Left colon (tissue), 2 donors: Measurements from ENCODE around the gene GRIK1. TPM values are rescaled to one million over a fixed set of nuclear protein-coding genes. Genes with fewer than 3 reads are reported as not detected.

Experiments
- ATAC-seq: fragments of 200-7000 bp; cut with Tn5 transposase; one replicate; pipeline ENCODE4 v1.9.1; 2020; ENCODE audit warnings: mild to moderate bottlenecking, moderate library complexity
- DNase-seq, 2 donors: peaks; one replicate each; pipeline ENCODE4 v3.0.0-alpha.2; 2020
- intact Hi-C, 2 donors: fragments of 100-400 bp; cut with DNase I in 1 of 2; cut with micrococcal nuclease in 1 of 2; formaldehyde crosslinking; loops; one replicate each; pipeline versions ENCODE4 v1.11.2 to v1.14.0; 2022; cut with DNase I, micrococcal nuclease
- total RNA-seq, 2 donors: library from RNA; stranded (reverse); fragmentation: NEBNext Ultra II Directional; extraction: Animal tissue kit (Norgen Biotek cat#: 25700); gene quantifications; one replicate each; pipeline ENCODE4 v1.2.1, GENCODE V29; 2021
- donor health status: DM: no; HTN: no; CAD: no.
- donor health status: DM: yes; HTN: yes; CAD: no.

GRIK1 gene
- total RNA-seq, 2 donors from 2014 or later: 0.09 to 0.14 TPM

GRCh38 chr21:29701676-29702075, 238.1 kb downstream of the GRIK1 start:
- no peak for DNase-seq
- intact Hi-C loops: no loop called here
- no peak for ATAC-seq

GRCh38 chr21:29697555-29698193, 242.1 kb downstream of the GRIK1 start:
- intact Hi-C loops: no loop called here
- ATAC-seq (no peak), DNase-seq (no peak)

DNA sequence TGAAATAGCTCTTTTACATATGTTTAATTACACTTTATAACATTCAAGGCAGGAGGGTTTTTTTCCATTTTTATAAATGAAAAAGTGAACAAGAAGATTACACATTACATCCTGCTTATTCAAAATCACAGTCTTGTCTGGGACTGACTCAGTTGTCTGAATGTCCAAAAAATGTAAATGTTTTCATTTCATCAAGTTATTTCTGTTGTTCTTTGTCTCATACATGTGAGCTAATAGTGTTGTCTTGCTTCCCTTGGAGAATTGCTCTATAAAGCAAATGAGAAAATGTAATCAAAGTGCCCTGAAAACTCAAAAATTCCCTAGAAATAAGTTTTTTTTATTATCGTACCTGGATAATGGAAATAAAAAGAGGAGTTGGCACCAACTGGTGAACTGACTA, 242.9 kb downstream of the GRIK1 start:
- DNase-seq: no peak
- intact Hi-C loops: no loop called here
- no peak for ATAC-seq

DNA sequence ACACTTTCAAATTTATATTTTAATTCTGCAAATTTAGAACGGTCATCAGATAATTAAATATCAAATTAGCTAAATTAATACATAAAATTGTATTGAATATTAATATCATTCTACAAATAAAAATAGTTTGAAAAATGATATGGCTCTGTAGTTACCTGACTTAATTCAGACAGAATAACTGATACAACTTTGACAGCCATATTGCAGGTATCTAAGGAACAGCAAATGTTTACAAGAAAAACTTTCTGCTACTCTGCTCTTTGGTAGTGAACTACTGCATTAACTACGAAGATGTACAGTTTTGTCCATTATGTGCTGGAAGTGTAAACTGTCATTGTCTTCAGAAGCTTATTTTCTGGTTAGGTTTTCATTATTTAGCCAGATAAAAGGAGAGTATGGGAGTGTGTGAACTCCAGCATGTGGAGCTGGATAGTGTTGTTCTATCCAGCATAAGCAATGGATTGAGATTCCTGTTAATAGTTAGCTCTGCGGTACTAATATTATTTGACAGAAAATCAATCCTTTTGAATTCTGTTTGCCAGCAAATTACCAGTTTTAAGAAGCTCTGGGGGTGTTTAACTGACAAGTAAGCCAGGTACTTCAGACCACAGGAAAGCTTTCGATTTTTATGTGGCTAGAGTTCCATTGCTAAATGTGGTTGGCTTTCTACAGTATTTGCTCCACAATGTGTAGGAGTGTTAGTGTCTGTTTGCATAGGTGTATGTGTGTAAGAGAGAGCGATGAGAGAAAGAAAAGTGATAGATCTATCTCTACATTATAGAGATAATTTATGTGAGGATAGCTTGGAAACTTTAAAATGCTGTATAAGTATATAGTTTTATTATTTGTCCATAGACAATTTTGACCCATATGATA, 247.9 kb downstream of the GRIK1 start:
- no peak for DNase-seq
- no peak for ATAC-seq
- intact Hi-C loops: no loop called here

DNA sequence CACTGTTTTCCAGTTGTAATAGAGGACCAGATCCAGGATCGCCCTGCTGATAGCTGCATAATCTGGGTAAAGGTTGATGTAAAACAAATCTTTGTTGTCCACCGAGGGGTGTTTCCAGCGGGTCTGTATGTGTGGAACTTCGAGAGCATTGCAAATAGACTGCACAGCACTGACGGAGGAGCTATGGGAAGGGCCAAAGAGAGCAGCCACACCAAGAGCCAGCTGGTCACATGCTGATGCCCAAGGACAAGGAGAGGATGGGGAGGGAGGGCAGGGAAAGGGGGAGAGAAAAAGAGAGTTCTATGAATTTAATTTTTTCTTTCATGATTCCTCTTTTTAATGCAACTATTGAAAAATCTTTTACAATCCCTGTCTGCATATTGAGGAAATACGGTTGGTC, 250.0 kb downstream of the GRIK1 start:
- no peak for DNase-seq

GRCh38 chr21:29684106-29684505, 255.7 kb downstream of the GRIK1 start:
- ATAC-seq: no peak
- DNase-seq: no peak
- intact Hi-C loops: no loop called here

More for the DNA sequence above, 250.0 kb downstream of the GRIK1 start:
- intact Hi-C loops: no loop called here
- no peak for ATAC-seq

GRCh38 chr21:29682800-29683199, 257.0 kb downstream of the GRIK1 start:
- DNase-seq: no peak
- intact Hi-C loops: no loop called here
- ATAC-seq: no peak

- intact Hi-C loops: no loop called here
- no peak for DNase-seq
- no peak for ATAC-seq
Measured at GRCh38 chr21:29680273-29680672, 259.5 kb downstream of the GRIK1 start.

DNA sequence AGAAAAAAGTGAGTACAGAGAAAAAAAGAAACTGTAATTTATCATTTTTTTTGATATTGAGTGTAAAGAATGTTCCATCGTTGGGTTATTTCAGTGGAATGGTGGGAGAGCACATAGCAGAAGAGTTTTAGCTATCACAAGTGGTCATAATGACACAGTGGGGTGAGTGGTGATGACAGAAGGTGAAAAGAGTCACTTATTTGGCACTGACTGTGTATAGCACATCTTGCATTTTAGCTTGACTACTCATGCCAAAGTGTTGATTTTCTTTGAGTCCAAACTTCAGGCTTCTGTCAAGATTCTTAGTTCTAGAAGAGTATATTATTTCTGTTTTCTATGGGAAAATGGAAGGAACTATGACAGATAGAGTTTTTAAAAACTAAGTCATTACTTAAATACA, 261.2 kb downstream of the GRIK1 start:
- intact Hi-C loops: no loop called here
- no peak for DNase-seq
- no peak for ATAC-seq

GRCh38 chr21:29677326-29677725, 262.5 kb downstream of the GRIK1 start:
- intact Hi-C loops: no loop called here
- ATAC-seq: no peak

DNA sequence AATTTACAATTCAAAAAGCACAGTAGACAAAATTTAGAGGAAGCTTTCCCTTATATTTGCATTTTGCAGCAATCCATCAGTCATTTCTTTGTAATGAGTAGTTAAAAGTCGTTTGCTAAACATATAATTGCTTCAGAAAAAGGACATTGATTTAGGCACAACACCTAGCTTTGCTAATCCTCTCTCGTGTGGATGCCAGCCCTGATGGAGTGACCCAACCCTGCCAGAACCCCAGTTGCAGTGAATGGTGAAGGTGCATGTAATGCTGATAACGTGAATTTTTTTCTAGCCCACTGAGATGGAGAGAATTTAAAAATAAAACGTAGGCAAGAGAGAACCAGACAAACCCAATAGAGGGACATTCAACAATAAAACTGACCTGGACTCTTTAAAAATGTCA, 263.4 kb downstream of the GRIK1 start:
- DNase-seq: no peak
- ATAC-seq: no peak
- intact Hi-C loops: no loop called here

More at GRCh38 chr21:29677326-29677725, 262.5 kb downstream of the GRIK1 start:
- no peak for DNase-seq

DNA sequence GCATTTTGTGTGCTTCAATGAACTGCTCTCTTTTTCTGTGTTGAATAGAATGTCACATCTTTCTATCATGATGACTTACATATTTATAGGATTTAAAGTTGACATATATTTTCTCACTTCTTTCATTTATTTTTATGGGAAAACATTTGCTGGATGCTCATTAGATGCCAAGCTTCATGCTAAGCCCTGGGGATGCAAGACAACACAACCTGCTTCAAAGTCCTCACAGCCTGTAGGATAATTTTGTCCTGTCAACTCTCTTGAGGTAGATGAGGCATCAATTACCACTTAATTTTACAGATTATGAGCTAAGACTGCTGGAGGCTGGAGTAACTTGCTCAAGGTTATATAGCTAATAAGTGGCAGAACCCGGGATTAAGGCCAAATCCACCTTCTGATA, 264.3 kb downstream of the GRIK1 start:
- ATAC-seq (no peak), DNase-seq (no peak)
- intact Hi-C loops: no loop called here

GRCh38 chr21:29674343-29674742, 265.5 kb downstream of the GRIK1 start:
- ATAC-seq (no peak), DNase-seq (no peak)
- intact Hi-C loops: no loop called here

- intact Hi-C loops: no loop called here
- DNase-seq (no peak), ATAC-seq (no peak)
Measured at GRCh38 chr21:29673096-29673610, 266.6 kb downstream of the GRIK1 start.

GRCh38 chr21:29671728-29672127, 268.1 kb downstream of the GRIK1 start:
- DNase-seq: no peak
- ATAC-seq: no peak
- intact Hi-C loops: no loop called here

DNA sequence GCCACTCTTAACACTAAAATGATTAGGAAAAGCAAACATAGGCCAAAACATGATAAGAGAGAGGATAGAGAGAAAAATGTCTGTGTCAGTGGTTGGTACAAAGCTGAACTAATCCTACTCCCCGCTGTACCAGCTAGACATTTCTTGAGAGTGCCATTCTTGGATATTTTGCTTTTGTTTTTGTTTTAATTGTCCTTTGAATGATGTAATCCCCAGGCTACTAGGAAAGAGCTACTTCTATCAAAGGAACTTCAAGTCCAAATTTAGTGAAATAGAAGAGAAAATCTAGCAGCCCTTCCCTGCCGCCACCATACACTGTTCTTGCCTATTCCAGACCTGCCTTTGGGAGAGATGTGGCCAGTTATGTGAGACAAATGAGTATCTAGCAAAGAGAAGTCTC, 269.6 kb downstream of the GRIK1 start:
- intact Hi-C loops: no loop called here
- DNase-seq (no peak), ATAC-seq (no peak)

- DNase-seq (no peak), ATAC-seq (no peak)
- intact Hi-C loops: no loop called here
Measured at GRCh38 chr21:29669416-29669815, 270.4 kb downstream of the GRIK1 start.

GRCh38 chr21:29667651-29668050, 272.1 kb downstream of the GRIK1 start:
- ATAC-seq (no peak), DNase-seq (no peak)
- intact Hi-C loops: no loop called here

- intact Hi-C loops: no loop called here
- DNase-seq (no peak), ATAC-seq (no peak)
Measured at GRCh38 chr21:29664615-29665014, 275.2 kb downstream of the GRIK1 start.

GRCh38 chr21:29661672-29662442, 277.9 kb downstream of the GRIK1 start:
- DNase-seq: no peak
- intact Hi-C loops: no loop called here
- ATAC-seq: no peak
